CD4-positive, CD25-positive, alpha-beta regulatory T cell (primary cell): ENCODE measurements around the gene QSOX2. TPM values are rescaled to one million over a fixed set of nuclear protein-coding genes. Genes with fewer than 3 reads are reported as not detected.

ENCODE experiments used
- ATAC-seq, 2 donors: fragments of 150-1000 bp; cut with Tn5 transposase; one replicate each; pipeline ENCODE4 v1.10.0; 2021; ENCODE audit warnings: low read depth in 2 of 2, moderate number of reproducible peaks in 2 of 2, moderate library complexity in 1 of 2
- DNase-seq, 3 donors: peaks; one replicate each; pipeline versions ENCODE4 v3.0.0 to v3.0.0-alpha.2; 2012 to 2022; ENCODE audit warnings: mixed read lengths in 1 of 3
- H3K27ac ChIP-seq: one replicate; pipeline ENCODE4 v1.7.0; 2013; ENCODE audit warnings: mild to moderate bottlenecking, low read length; ENCODE audit not compliant: insufficient read depth, poor library complexity, severe bottlenecking
- H3K27me3 ChIP-seq: one replicate; pipeline ENCODE4 v1.7.0; 2013; ENCODE audit warnings: low read length; ENCODE audit not compliant: control insufficient read depth, insufficient read depth
- H3K36me3 ChIP-seq: one replicate; pipeline ENCODE4 v1.7.0; 2013; ENCODE audit warnings: mild to moderate bottlenecking, low read length, moderate library complexity; ENCODE audit not compliant: control insufficient read depth, insufficient read depth
- H3K4me1 ChIP-seq: 2 replicates; pipeline ENCODE4 v1.7.0; 2013; ENCODE audit warnings: mild to moderate bottlenecking, low read length; ENCODE audit not compliant: insufficient read depth, control insufficient read depth, poor library complexity, severe bottlenecking
- H3K4me3 ChIP-seq: one replicate; pipeline ENCODE4 v1.7.0; 2013; ENCODE audit warnings: low read depth, mild to moderate bottlenecking, low read length, moderate library complexity
- H3K9me3 ChIP-seq, 2 experiments: 1 replicate in 1 of 2; 2 replicates in 1 of 2; pipeline ENCODE4 v1.7.0; 2013; ENCODE audit warnings: low read length in 2 of 2, mild to moderate bottlenecking in 1 of 2, moderate library complexity in 1 of 2; ENCODE audit not compliant: control insufficient read depth in 2 of 2
- H3K27ac Mint-ChIP-seq, 3 donors: one replicate each; pipeline ENCODE4 v1.8.0; 2020 to 2022; ENCODE audit warnings: mild to moderate bottlenecking in 3 of 3, mixed read lengths in 3 of 3, moderate library complexity in 2 of 3
- H3K27me3 Mint-ChIP-seq: one replicate; pipeline ENCODE4 v1.8.0; 2022; ENCODE audit warnings: mild to moderate bottlenecking, mixed read lengths
- H3K36me3 Mint-ChIP-seq: one replicate; pipeline ENCODE4 v1.8.0; 2020; ENCODE audit warnings: mixed read lengths
- H3K4me1 Mint-ChIP-seq, 4 donors: one replicate each; pipeline ENCODE4 v1.8.0; 2020 to 2022; ENCODE audit warnings: mixed read lengths in 4 of 4, mild to moderate bottlenecking in 1 of 4
- H3K4me3 Mint-ChIP-seq, 4 donors: one replicate each; pipeline ENCODE4 v1.8.0; 2020 to 2022; ENCODE audit warnings: mild to moderate bottlenecking in 4 of 4, mixed read lengths in 4 of 4, moderate library complexity in 3 of 4
- H3K9me3 Mint-ChIP-seq, 7 donors: one replicate each; pipeline ENCODE4 v1.8.0; 2020 to 2022; ENCODE audit warnings: mixed read lengths in 7 of 7, mild to moderate bottlenecking in 3 of 7, moderate library complexity in 2 of 7
- polyA plus RNA-seq, 4 donors: library from polyadenylated mRNA; unstranded; fragments of 300-500 nt; fragmentation: Illumina TruSeq; gene quantifications; one replicate each; pipeline ENCODE4 v1.2.3, GENCODE V29; 2021
- total RNA-seq: library from RNA; stranded (reverse); gene quantifications from one replicate; pipeline ENCODE4 v1.2.3, GENCODE V29; 2022

The QSOX2 gene
- total and polyA plus RNA-seq, 5 donors from 2014 or later, result 0.33 to 16.6 (median 0.46) TPM

DNA sequence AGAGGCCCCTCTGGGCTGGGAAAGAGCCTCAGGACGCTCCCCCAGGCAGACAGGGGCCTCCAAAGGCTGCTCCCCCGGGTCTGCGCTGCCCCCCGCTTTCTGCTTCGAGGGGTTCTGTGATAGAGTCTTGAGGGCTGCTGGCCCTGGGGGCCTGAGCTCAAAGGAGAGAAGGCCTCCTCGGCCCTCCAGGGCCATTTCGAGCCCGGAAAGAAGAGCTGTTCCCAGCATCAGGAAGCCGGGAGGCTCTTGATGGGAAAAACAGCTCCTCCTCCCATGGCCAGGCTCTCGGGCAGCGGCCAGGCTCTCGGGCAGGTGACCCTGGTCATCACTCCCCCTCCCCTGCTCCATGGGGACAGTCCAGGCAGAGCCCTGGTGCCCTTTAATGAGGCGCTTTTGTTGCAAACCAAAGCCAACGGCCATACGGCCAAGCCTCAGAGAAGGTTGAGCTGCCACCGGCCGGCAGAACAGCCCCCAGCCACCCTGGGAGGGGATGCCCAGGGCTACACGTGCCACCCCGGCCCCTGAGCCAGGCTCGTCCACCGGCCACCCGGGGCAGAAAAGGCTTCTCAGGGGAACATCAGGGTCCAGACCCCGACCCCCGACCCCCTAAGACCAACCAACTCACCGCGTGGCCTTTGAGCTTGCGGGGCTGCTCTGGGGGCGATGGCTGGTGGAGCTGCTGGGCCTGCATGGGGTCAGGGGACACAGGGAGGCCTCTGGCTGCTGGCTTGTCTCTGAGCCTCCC, 16.2 kb upstream of the QSOX2 start:
- no peak for DNase-seq
- no peaks in the 10 kb centered on the region for H3K9me3 Mint-ChIP-seq
- Histone ChIP-seq H3K9me3 (no peaks in the 10 kb centered on the region), H3K36me3 (no peaks in the 10 kb centered on the region), H3K27ac (no peak overlapping the region), H3K4me3 (no peak overlapping the region), H3K27me3 (no peaks in the 10 kb centered on the region), H3K4me1 (peaks cover 4% of the 10 kb centered on the region)
- H3K4me1 Mint-ChIP-seq, result peaks cover 0 to 3% (median under 1%) of the 10 kb centered on the region in 4 donors
- no peak overlapping the region for H3K27ac Mint-ChIP-seq
- H3K36me3 Mint-ChIP-seq, result no peaks in the 10 kb centered on the region
- no peak overlapping the region for H3K4me3 Mint-ChIP-seq
- no peak for ATAC-seq
- H3K27me3 Mint-ChIP-seq, result no peaks in the 10 kb centered on the region

- Mint-ChIP-seq H3K27me3 (no peaks in the 10 kb centered on the region), H3K36me3 (no peaks in the 10 kb centered on the region), H3K9me3 (no peaks in the 10 kb centered on the region), H3K4me3 (no peak overlapping the region), H3K4me1 (no peaks in the 10 kb centered on the region), H3K27ac (no peak overlapping the region)
- Histone ChIP-seq H3K27ac (no peak overlapping the region), H3K36me3 (no peaks in the 10 kb centered on the region), H3K4me1 (no peaks in the 10 kb centered on the region), H3K4me3 (no peak overlapping the region), H3K9me3 (no peaks in the 10 kb centered on the region), H3K27me3 (no peaks in the 10 kb centered on the region)
- DNase-seq (no peak), ATAC-seq (no peak)
Observed at GRCh38 chr9:136260936-136261472, 15.4 kb upstream of the QSOX2 start.

DNA sequence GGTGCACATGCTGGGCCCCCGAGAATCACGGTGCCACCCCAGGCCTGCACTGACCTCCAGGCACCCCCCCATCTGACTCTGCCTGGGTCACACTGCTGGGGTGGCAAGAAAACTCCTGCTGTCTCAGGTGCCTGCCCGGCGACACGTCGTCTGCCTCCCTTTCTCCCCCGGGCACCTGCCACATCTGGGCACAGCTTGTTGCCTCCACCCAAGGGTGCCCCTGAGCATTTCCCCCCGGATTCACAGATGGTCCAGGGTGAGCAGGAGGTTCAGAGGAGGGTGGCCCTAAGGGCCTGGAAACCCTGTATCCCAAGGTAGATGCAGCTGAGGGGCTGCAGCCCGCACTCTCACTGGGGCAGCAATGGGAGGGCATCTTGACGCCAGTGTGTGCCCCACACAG, 14.9 kb upstream of the QSOX2 start:
- Mint-ChIP-seq H3K27me3 (no peaks in the 10 kb centered on the region), H3K27ac (no peak overlapping the region), H3K4me1 (no peaks in the 10 kb centered on the region), H3K36me3 (no peaks in the 10 kb centered on the region), H3K9me3 (no peaks in the 10 kb centered on the region), H3K4me3 (no peak overlapping the region)
- Histone ChIP-seq H3K4me1 (no peaks in the 10 kb centered on the region), H3K36me3 (no peaks in the 10 kb centered on the region), H3K4me3 (no peak overlapping the region), H3K27ac (no peak overlapping the region), H3K27me3 (no peaks in the 10 kb centered on the region), H3K9me3 (no peaks in the 10 kb centered on the region)
- ATAC-seq (no peak), DNase-seq (no peak)

DNA sequence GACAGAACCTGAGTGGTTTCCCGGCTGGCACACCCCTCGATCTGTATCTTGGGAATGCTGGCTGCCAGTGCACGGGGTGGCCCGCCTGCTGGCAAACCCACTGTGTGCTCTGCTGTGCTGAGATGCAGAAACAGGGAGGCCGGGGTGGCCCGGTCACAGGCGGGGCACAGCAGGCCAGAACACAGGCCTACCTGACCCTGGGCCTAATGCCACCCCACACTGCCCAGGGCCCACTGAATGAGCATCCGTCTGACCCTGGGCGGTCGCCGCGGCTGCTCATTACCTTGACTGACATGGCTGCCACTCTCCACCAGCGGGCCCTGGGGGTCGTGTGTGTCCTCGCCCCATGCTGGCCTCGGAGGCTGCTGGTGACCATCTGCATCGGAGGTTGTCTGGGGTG, 14.2 kb upstream of the QSOX2 start:
- no peak overlapping the region for H3K27ac ChIP-seq
- no peaks in the 10 kb centered on the region for H3K36me3 ChIP-seq
- no peaks in the 10 kb centered on the region for H3K4me1 ChIP-seq
- no peak overlapping the region for H3K4me3 Mint-ChIP-seq
- H3K27me3 Mint-ChIP-seq, result no peaks in the 10 kb centered on the region
- H3K27ac Mint-ChIP-seq, result no peak overlapping the region
- no peaks in the 10 kb centered on the region for H3K27me3 ChIP-seq
- no peaks in the 10 kb centered on the region for H3K4me1 Mint-ChIP-seq
- ATAC-seq, result no peak
- no peaks in the 10 kb centered on the region for H3K9me3 ChIP-seq
- no peaks in the 10 kb centered on the region for H3K9me3 Mint-ChIP-seq
- no peaks in the 10 kb centered on the region for H3K36me3 Mint-ChIP-seq
- H3K4me3 ChIP-seq, result no peak overlapping the region
- DNase-seq, result no peak

DNA sequence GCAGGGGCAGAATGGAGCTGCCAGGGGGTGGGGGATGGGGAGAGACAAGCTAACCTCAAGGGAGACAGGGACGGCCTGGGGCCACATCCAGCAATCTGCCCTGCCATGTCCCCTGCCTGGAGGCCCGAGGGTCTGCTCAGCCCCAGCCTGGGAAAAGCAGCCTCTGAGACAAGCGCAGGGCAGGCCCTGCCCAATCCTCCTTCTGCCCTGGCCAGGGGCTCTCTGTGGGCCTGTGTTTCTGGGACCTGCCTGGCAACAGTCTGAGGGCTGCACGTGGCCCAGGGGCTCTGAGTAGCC, 13.9 kb upstream of the QSOX2 start:
- Histone ChIP-seq H3K27me3 (no peaks in the 10 kb centered on the region), H3K4me1 (no peaks in the 10 kb centered on the region), H3K36me3 (no peaks in the 10 kb centered on the region), H3K27ac (no peak overlapping the region), H3K4me3 (no peak overlapping the region), H3K9me3 (no peaks in the 10 kb centered on the region)
- Mint-ChIP-seq H3K27me3 (no peaks in the 10 kb centered on the region), H3K4me3 (no peak overlapping the region), H3K9me3 (no peaks in the 10 kb centered on the region), H3K4me1 (no peaks in the 10 kb centered on the region), H3K27ac (no peak overlapping the region), H3K36me3 (no peaks in the 10 kb centered on the region)
- ATAC-seq (no peak), DNase-seq (no peak)

DNA sequence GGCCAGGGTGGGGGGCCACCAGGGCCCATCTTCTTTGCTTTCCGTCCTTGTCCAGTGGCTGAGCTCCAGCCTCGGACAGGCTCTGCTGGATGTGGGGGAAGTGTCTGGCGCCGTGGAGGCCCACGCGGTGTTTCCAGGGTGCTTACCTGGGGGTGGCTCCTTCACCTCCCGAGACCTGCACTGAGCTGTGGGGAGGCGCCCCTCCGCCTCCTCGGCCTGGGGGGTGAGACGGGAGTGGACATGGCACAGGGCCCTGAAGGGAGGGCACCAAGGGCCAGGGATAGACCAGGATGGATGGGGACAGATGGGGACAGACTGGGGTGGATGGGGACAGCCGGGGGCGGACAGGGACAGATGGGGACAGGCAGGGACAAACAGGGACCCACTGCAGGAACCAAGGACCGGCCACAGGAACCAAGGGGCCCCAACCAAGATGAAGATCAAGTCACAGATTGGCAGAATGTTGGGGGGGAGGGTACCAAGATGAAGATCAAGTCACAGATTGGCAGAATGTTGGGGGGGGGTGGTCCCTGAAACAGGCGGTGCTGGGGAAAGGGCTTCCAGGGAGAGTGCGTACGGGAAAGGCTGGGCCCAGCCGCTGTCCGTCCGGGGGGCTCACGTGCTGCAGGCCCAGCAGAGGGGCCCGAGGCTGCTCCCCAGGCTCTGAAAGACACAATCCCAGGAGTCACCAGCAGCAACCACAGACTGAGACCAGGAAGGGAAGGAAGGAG, 13.3 kb upstream of the QSOX2 start:
- no peak overlapping the region for H3K27ac ChIP-seq
- DNase-seq (no peak), ATAC-seq (no peak)
- H3K9me3 Mint-ChIP-seq, result no peaks in the 10 kb centered on the region
- H3K36me3 Mint-ChIP-seq, result no peaks in the 10 kb centered on the region
- no peaks in the 10 kb centered on the region for H3K27me3 ChIP-seq
- no peaks in the 10 kb centered on the region for H3K27me3 Mint-ChIP-seq
- H3K4me3 Mint-ChIP-seq, result no peak overlapping the region
- H3K36me3 ChIP-seq, result no peaks in the 10 kb centered on the region
- H3K4me1 Mint-ChIP-seq, result no peaks in the 10 kb centered on the region
- H3K9me3 ChIP-seq, result no peaks in the 10 kb centered on the region
- H3K27ac Mint-ChIP-seq, result no peak overlapping the region
- no peak overlapping the region for H3K4me3 ChIP-seq
- no peaks in the 10 kb centered on the region for H3K4me1 ChIP-seq

DNA sequence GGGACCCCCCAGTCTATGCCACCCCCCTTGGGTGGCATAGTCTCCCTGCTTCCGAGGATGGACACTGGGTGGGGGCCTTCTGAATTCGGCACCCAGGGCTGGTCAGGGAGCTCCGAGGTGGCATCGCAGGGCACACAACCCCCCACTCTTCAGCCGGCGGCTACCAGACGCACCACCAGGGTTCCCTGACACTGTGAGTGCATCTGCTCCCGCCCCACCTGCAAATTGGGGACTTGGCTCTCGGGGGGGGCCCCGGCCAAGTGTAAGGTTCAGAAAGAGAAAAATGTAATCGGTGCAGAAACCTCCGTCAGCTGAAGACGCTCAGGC, 12.7 kb upstream of the QSOX2 start:
- Mint-ChIP-seq H3K27ac (no peak overlapping the region), H3K4me1 (no peaks in the 10 kb centered on the region), H3K9me3 (no peaks in the 10 kb centered on the region), H3K4me3 (no peak overlapping the region), H3K36me3 (no peaks in the 10 kb centered on the region), H3K27me3 (no peaks in the 10 kb centered on the region)
- Histone ChIP-seq H3K4me3 (no peak overlapping the region), H3K27me3 (no peaks in the 10 kb centered on the region), H3K27ac (no peak overlapping the region), H3K9me3 (no peaks in the 10 kb centered on the region), H3K36me3 (no peaks in the 10 kb centered on the region), H3K4me1 (no peaks in the 10 kb centered on the region)
- ATAC-seq (no peak), DNase-seq (no peak)
